ENCODE results near the gene HIVEP1.
A peak's percentile ranks its signal among the peaks of the same experiment; 100 is the strongest.

HIVEP1 gene

GRCh38 chr6:11978169-11978987 lies 33.7 kb upstream of the HIVEP1 start:
- POLR2A ChIA-PET: no interaction called here
- TF ChIP-seq ZNF384 (IDR thresholded peaks at IDR 0.05) (no peak), ELF4 (IDR thresholded peaks at IDR 0.05) (no peak), CTBP1 (IDR thresholded peaks at IDR 0.05; ENCODE audit: borderline replicate concordance) (no peak; the same call in 1 of the 2 replicates), ARNT (IDR thresholded peaks at IDR 0.05) (no peak), L3MBTL2 (conservative IDR thresholded peaks at IDR 0.05) (no peak), TARDBP (IDR thresholded peaks at IDR 0.05) (no peak), PKNOX1 (IDR thresholded peaks at IDR 0.05) (peak; percentile 92)
- no peak for DNase-seq (ENCODE audit: extremely low spot score)
- CTCF ChIA-PET: interaction anchor here (0.9 kb wide), 1 partner anchor 30 kb away, joined by 3 read pairs; no protein-coding TSS in a partner anchor

GRCh38 chr6:11979866-11980265 lies 32.2 kb upstream of the HIVEP1 start:
- no peak for TF ChIP-seq ELF4 (IDR thresholded peaks at IDR 0.05)
- no peak for TF ChIP-seq PKNOX1 (IDR thresholded peaks at IDR 0.05)
- TF ChIP-seq TARDBP (IDR thresholded peaks at IDR 0.05): no peak
- no peak for TF ChIP-seq SP1 (IDR thresholded peaks at IDR 0.05)
- TF ChIP-seq FOXM1 (IDR thresholded peaks at IDR 0.05; ENCODE audit: borderline replicate concordance): no peak
- no peak for TF ChIP-seq L3MBTL2 (conservative IDR thresholded peaks at IDR 0.05)
- TF ChIP-seq BHLHE40 (IDR thresholded peaks at IDR 0.05; ENCODE audit: borderline replicate concordance): no peak
- no peak for TF ChIP-seq HDGF (IDR thresholded peaks at IDR 0.05; ENCODE audit: borderline replicate concordance)
- TF ChIP-seq ZNF384 (IDR thresholded peaks at IDR 0.05): no peak
- no peak for TF ChIP-seq ARNT (IDR thresholded peaks at IDR 0.05)
- no peak for TF ChIP-seq FOXK2 (IDR thresholded peaks at IDR 0.05)
- no peak for TF ChIP-seq NFRKB (IDR thresholded peaks at IDR 0.05)
- TF ChIP-seq SUZ12 (IDR thresholded peaks at IDR 0.05): no peak
- no peak for TF ChIP-seq FOXA1 (IDR thresholded peaks at IDR 0.05)
- TF ChIP-seq CTBP1 (IDR thresholded peaks at IDR 0.05; ENCODE audit: borderline replicate concordance): no peak
- no peak for TF ChIP-seq LEF1 (IDR thresholded peaks at IDR 0.05; ENCODE audit: borderline replicate concordance)
- DNase-seq (ENCODE audit: extremely low spot score): no peak
- ChIA-PET CTCF (no interaction called here), POLR2A (no interaction called here)

- CTCF ChIA-PET: no interaction called here
- POLR2A ChIA-PET: no interaction called here
- no peak for DNase-seq (ENCODE audit: extremely low spot score)
- no peak for TF ChIP-seq CTBP1 (IDR thresholded peaks at IDR 0.05; ENCODE audit: borderline replicate concordance)
- no peak for TF ChIP-seq LEF1 (IDR thresholded peaks at IDR 0.05; ENCODE audit: borderline replicate concordance)
- no peak for TF ChIP-seq SUZ12 (IDR thresholded peaks at IDR 0.05)
- TF ChIP-seq ZNF384 (IDR thresholded peaks at IDR 0.05): no peak
- no peak for TF ChIP-seq FOXA1 (IDR thresholded peaks at IDR 0.05)
- no peak for TF ChIP-seq HDGF (IDR thresholded peaks at IDR 0.05; ENCODE audit: borderline replicate concordance)
- TF ChIP-seq BHLHE40 (IDR thresholded peaks at IDR 0.05; ENCODE audit: borderline replicate concordance): no peak
- no peak for TF ChIP-seq PKNOX1 (IDR thresholded peaks at IDR 0.05)
- TF ChIP-seq ELF4 (IDR thresholded peaks at IDR 0.05): no peak
- no peak for TF ChIP-seq SP1 (IDR thresholded peaks at IDR 0.05)
- TF ChIP-seq TARDBP (IDR thresholded peaks at IDR 0.05): no peak
These were observed 28.8 kb upstream of the HIVEP1 start for GRCh38 chr6:11983306-11983705.

GRCh38 chr6:11987386-11987785 lies 24.7 kb upstream of the HIVEP1 start:
- CTCF ChIA-PET: no interaction called here
- no peak for DNase-seq (ENCODE audit: extremely low spot score)
- TF ChIP-seq PKNOX1 (IDR thresholded peaks at IDR 0.05) (no peak), FOXA1 (IDR thresholded peaks at IDR 0.05) (no peak), BHLHE40 (IDR thresholded peaks at IDR 0.05; ENCODE audit: borderline replicate concordance) (no peak), ARNT (IDR thresholded peaks at IDR 0.05) (no peak), CTBP1 (IDR thresholded peaks at IDR 0.05; ENCODE audit: borderline replicate concordance) (no peak), TARDBP (IDR thresholded peaks at IDR 0.05) (no peak), L3MBTL2 (conservative IDR thresholded peaks at IDR 0.05) (no peak), LEF1 (IDR thresholded peaks at IDR 0.05; ENCODE audit: borderline replicate concordance) (no peak), ELF4 (IDR thresholded peaks at IDR 0.05) (no peak), FOXK2 (IDR thresholded peaks at IDR 0.05) (no peak), NFRKB (IDR thresholded peaks at IDR 0.05) (no peak), ZNF384 (IDR thresholded peaks at IDR 0.05) (no peak), FOXM1 (IDR thresholded peaks at IDR 0.05; ENCODE audit: borderline replicate concordance) (no peak), SP1 (IDR thresholded peaks at IDR 0.05) (no peak), SUZ12 (IDR thresholded peaks at IDR 0.05) (no peak), HDGF (IDR thresholded peaks at IDR 0.05; ENCODE audit: borderline replicate concordance) (no peak)
- POLR2A ChIA-PET: no interaction called here

DNA sequence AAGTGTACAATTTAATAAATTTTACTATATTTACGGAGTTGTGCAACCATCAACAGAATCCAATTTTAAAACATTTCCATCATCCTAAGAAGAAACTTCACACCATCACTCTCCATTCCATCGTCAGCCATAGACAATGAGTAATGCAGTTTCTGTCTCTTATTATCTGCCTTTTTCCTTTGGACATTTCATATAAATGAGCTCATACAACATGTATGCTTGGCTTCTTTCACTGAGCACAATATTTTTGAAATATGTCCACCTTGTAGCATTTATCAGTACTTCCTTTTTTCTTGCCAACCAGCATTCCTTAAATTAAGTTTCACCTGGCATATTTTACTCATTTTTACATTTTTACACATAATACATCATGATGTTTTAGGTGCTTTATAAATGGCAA lies 22.7 kb upstream of the HIVEP1 start:
- TF ChIP-seq TARDBP (IDR thresholded peaks at IDR 0.05) (no peak), FOXM1 (IDR thresholded peaks at IDR 0.05; ENCODE audit: borderline replicate concordance) (no peak), BHLHE40 (IDR thresholded peaks at IDR 0.05; ENCODE audit: borderline replicate concordance) (no peak), SUZ12 (IDR thresholded peaks at IDR 0.05) (no peak), FOXA1 (IDR thresholded peaks at IDR 0.05) (no peak), ELF4 (IDR thresholded peaks at IDR 0.05) (no peak), ARNT (IDR thresholded peaks at IDR 0.05) (no peak), CTBP1 (IDR thresholded peaks at IDR 0.05; ENCODE audit: borderline replicate concordance) (no peak), ZNF384 (IDR thresholded peaks at IDR 0.05) (no peak), NFRKB (IDR thresholded peaks at IDR 0.05) (no peak), HDGF (IDR thresholded peaks at IDR 0.05; ENCODE audit: borderline replicate concordance) (no peak)
- ChIA-PET POLR2A (no interaction called here), CTCF (no interaction called here)
- no peak for DNase-seq (ENCODE audit: extremely low spot score)
